NCI-H146 treated with DMSO at 0.1 percent for 48 hours (cell line): ENCODE measurements around the gene ZNF18.
"Not testable (repeated sequence)": the region's sequence is repeated elsewhere in the genome, so short reads cannot be mapped to it uniquely, and the experiment has no call there.

Experiments used
- DNase-seq: peaks from one replicate; lab custom pipeline; 2025; ENCODE audit not compliant: unreplicated experiment; lab: John Stamatoyannopoulos, UW

The ZNF18 gene

GRCh38 chr17:11986179-11986941, 10.9 kb downstream of the ZNF18 start:
- DNase-seq = no peak

- no peak for DNase-seq
These were observed 15.4 kb downstream of the ZNF18 start for GRCh38 chr17:11981862-11982261.

GRCh38 chr17:11980813-11981212, 16.5 kb downstream of the ZNF18 start:
- DNase-seq = no peak

GRCh38 chr17:11979795-11980194, 17.5 kb downstream of the ZNF18 start:
- DNase-seq = no peak

GRCh38 chr17:11972741-11973140, 24.5 kb downstream of the ZNF18 start:
- not testable (repeated sequence) for DNase-seq

- no peak for DNase-seq
These were observed 27.7 kb downstream of the ZNF18 start for GRCh38 chr17:11969565-11969964.

- DNase-seq = no peak
These were observed 42.3 kb downstream of the ZNF18 start for GRCh38 chr17:11954936-11955335.

GRCh38 chr17:11953924-11954323, 43.4 kb downstream of the ZNF18 start:
- DNase-seq = no peak

GRCh38 chr17:11952610-11953009, 44.7 kb downstream of the ZNF18 start:
- DNase-seq = no peak

GRCh38 chr17:11950771-11951519, 46.3 kb downstream of the ZNF18 start:
- DNase-seq = no peak

GRCh38 chr17:11949571-11949970, 47.7 kb downstream of the ZNF18 start:
- not testable (repeated sequence) for DNase-seq

- no peak for DNase-seq
These were observed 48.5 kb downstream of the ZNF18 start for GRCh38 chr17:11948789-11949188.

- no peak for DNase-seq
These were observed 52.7 kb downstream of the ZNF18 start for GRCh38 chr17:11944587-11944986.

GRCh38 chr17:11943759-11944347, 53.4 kb downstream of the ZNF18 start:
- DNase-seq = no peak

- DNase-seq = not testable (repeated sequence)
These were observed 54.2 kb downstream of the ZNF18 start for GRCh38 chr17:11943086-11943485.

GRCh38 chr17:11940904-11941303, 56.4 kb downstream of the ZNF18 start:
- DNase-seq = no peak

GRCh38 chr17:11935734-11936406, 61.4 kb downstream of the ZNF18 start:
- DNase-seq = no peak

- no peak for DNase-seq
These were observed 64.9 kb downstream of the ZNF18 start for GRCh38 chr17:11932337-11932898.

GRCh38 chr17:11928436-11928835, 68.8 kb downstream of the ZNF18 start:
- no peak for DNase-seq
